HL-60 (cell line): ENCODE data around the gene SWAP70.

ENCODE experiments used
- DNase-seq, 2 experiments: peaks; one replicate each; pipeline ENCODE4 v3.0.0-alpha.2; 2010 to 2020; ENCODE audit warnings: low read depth in 1 of 2, low spot score in 1 of 2
- H3K27ac ChIP-seq: fragments of 250-450 bp; sonication (Bioruptor Pico); replicated peaks from 2 replicates; pipeline ENCODE4 v1.5.1; 2020; ENCODE audit warnings: mild to moderate bottlenecking, moderate library complexity
- H3K27me3 ChIP-seq: fragments of 250-450 bp; sonication (Bioruptor Pico); 2 replicates; pipeline ENCODE4 v1.5.1; 2021; ENCODE audit warnings: mild to moderate bottlenecking, moderate library complexity; ENCODE audit not compliant: insufficient read depth, poor library complexity, severe bottlenecking
- H3K4me3 ChIP-seq: replicated peaks from 2 replicates; pipeline ENCODE4 v1.5.1; 2011; ENCODE audit warnings: mild to moderate bottlenecking, control low read depth, low read length; ENCODE audit not compliant: insufficient read depth
- CTCF ChIP-seq: IDR thresholded peaks from one replicate; pipeline ENCODE4 v1.5.1; 2011; ENCODE audit warnings: low read length, control low read depth, inconsistent platforms; ENCODE audit not compliant: insufficient read depth
- GABPA ChIP-seq: IDR thresholded peaks from 2 replicates; pipeline ENCODE4 v1.6.1; 2012; ENCODE audit warnings: low read depth
- POLR2AphosphoS5 ChIP-seq: IDR thresholded peaks from 2 replicates; pipeline ENCODE4 v1.6.1; 2012; ENCODE audit warnings: low read depth
- REST ChIP-seq: IDR thresholded peaks from 2 replicates; pipeline ENCODE4 v1.6.1; 2012; ENCODE audit warnings: low read depth; ENCODE audit not compliant: insufficient replicate concordance
- SPI1 ChIP-seq: IDR thresholded peaks from 2 replicates; pipeline ENCODE4 v1.6.1; 2012; ENCODE audit warnings: low read depth, mild to moderate bottlenecking, borderline replicate concordance

Gene SWAP70

GRCh38 chr11:9681583-9682372 lies 17.9 kb downstream of the SWAP70 start:
- TF ChIP-seq REST: no peak
- TF ChIP-seq SPI1: peak; percentile 37; the same call in 1 of the 2 replicates
- no peak for TF ChIP-seq GABPA
- TF ChIP-seq POLR2AphosphoS5: no peak
- no peak for TF ChIP-seq CTCF
- Histone ChIP-seq H3K27me3 (no peaks in the 10 kb centered on the region), H3K4me3 (no peak overlapping the region), H3K27ac (peak overlapping the region; percentile 14; the same call in 1 of the 2 replicates)
- peak in 1 of 2 experiments; percentile 38 for DNase-seq

DNA sequence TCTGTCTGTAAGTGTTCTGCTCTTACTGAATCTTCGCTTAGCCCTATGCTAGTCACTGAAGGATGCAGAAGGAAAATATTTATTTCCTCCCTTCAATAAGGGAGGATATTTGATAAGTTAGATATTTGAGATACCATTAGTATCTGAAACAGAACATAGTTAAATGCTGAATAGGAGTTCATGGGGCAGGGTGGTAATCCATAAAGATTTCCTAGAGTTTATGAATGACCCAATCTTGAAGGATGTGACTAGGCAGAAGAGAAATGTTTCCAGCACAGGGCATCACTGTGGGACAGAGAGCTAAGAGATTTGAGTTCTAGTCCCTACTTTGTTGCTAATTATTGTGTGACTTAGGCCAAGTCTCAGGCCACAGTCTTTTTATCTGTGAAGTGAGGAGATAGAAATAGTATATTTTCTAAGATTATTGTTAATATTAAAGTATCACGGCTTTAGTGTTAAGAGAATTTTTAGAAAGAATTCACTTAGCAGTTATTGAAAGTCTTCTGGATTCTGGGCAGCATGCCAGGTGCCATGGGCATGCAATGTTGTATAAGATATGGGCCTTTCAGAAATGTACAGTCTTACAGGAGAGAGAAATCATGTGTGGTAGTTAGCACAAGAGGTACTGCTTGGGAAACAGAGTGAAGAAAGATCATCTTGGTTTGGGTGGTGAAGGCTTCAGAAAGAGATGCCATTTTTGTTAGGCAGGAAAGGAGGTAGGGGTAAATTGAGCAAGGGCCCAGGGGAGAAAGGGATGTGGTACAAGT lies 24.0 kb downstream of the SWAP70 start:
- TF ChIP-seq GABPA (no peak), SPI1 (no peak), REST (no peak), POLR2AphosphoS5 (no peak), CTCF (no peak)
- no peaks in the 10 kb centered on the region for H3K27me3 ChIP-seq
- no peak overlapping the region for H3K4me3 ChIP-seq
- peak overlapping the region; percentile 47; the same call in 1 of the 2 replicates for H3K27ac ChIP-seq
- peak in 1 of 2 experiments; percentile 25 for DNase-seq

DNA sequence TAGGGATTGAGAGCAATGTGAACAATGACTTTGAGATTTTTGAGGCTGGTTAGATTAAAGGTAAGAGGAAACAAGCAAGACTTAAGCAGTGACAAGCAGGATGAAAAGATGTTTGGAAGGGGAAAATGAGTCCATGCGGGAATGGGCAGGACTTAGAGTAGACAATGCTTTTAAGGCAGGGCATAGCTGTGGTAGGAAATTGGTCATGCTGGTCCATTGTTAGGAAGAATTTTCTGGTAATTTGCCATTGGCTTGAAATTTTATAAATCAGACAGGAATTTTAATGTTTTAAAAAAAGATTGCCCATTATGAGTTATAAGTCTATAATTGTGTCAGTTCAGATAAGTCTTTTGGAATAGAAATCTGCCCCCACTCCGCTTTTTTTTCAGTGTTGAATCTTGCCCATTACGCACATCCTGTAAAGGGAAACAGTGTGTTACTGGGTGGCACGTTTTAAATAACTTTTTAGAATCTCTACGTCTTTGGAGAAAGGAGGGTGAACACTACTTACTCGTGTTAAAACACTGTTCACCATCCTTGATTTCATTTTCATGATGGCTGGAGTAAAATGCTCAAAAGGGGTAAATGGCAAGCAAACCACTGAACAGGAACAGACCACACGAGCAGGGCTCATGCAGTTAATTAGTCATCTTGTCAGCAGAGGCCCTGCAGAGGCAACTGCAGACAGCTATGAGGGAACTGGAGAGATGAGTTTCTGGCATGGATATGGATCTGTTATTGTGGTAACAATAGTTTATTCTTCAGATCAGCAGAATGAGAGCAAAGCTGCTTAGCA lies 25.0 kb downstream of the SWAP70 start:
- peak overlapping the region; percentile 47 for H3K27ac ChIP-seq
- no peaks in the 10 kb centered on the region for H3K27me3 ChIP-seq
- peak in 1 of 2 experiments; percentile 74 for DNase-seq
- H3K4me3 ChIP-seq: no peak overlapping the region
- TF ChIP-seq REST (no peak), POLR2AphosphoS5 (no peak), SPI1 (peak; percentile 28; the same call in 1 of the 2 replicates), GABPA (no peak), CTCF (no peak)
